Immature natural killer cell (primary cell): ENCODE results near the gene IPO13. TPM values are rescaled to one million over a fixed set of nuclear protein-coding genes. Genes with fewer than 3 reads are reported as not detected.
A peak's percentile ranks its signal among the peaks of the same experiment; 100 is the strongest.

Source experiments
- DNase-seq, 3 donors: peaks; one replicate each; pipeline ENCODE4 v3.0.0; 2022; ENCODE audit warnings: mixed read lengths in 1 of 3
- H3K27ac Mint-ChIP-seq, 6 donors: one replicate each; pipeline ENCODE4 v1.8.0; 2020; ENCODE audit warnings: mixed read lengths in 6 of 6, mild to moderate bottlenecking in 5 of 6, inconsistent platforms in 4 of 6, moderate library complexity in 3 of 6
- H3K27me3 Mint-ChIP-seq, 3 donors: one replicate each; pipeline ENCODE4 v1.8.0; 2020 to 2021; ENCODE audit warnings: low read depth in 3 of 3, mild to moderate bottlenecking in 3 of 3, mixed read lengths in 3 of 3, moderate library complexity in 3 of 3, inconsistent platforms in 1 of 3
- H3K36me3 Mint-ChIP-seq, 3 donors: one replicate each; pipeline ENCODE4 v1.8.0; 2020; ENCODE audit warnings: mixed read lengths in 3 of 3, inconsistent platforms in 2 of 3, mild to moderate bottlenecking in 2 of 3
- H3K4me1 Mint-ChIP-seq, 2 donors: one replicate each; pipeline ENCODE4 v1.8.0; 2020; ENCODE audit warnings: inconsistent platforms in 2 of 2, mild to moderate bottlenecking in 2 of 2, mixed read lengths in 2 of 2, moderate library complexity in 1 of 2
- H3K4me3 Mint-ChIP-seq, 5 donors: one replicate each; pipeline ENCODE4 v1.8.0; 2020; ENCODE audit warnings: mild to moderate bottlenecking in 5 of 5, mixed read lengths in 5 of 5, inconsistent platforms in 3 of 5, moderate library complexity in 3 of 5
- H3K9me3 Mint-ChIP-seq, 6 donors: one replicate each; pipeline ENCODE4 v1.8.0; 2020; ENCODE audit warnings: mild to moderate bottlenecking in 6 of 6, mixed read lengths in 6 of 6, inconsistent platforms in 4 of 6, moderate library complexity in 3 of 6
- polyA plus RNA-seq, 3 donors: library from polyadenylated mRNA; unstranded; fragments of 300-500 nt; fragmentation: Illumina TruSeq; gene quantifications; one replicate each; pipeline ENCODE4 v1.2.3, GENCODE V29; 2021

Gene IPO13
- polyA plus RNA-seq, 3 donors from 2014 or later = 9.8 to 18.6 (median 10.3) TPM

- H3K4me3 Mint-ChIP-seq = peak overlapping the region; percentile 91 to 94 (median 91)
- H3K27me3 Mint-ChIP-seq = peaks cover 0 to 1% (median 0%) of the 10 kb centered on the region in 3 donors
- no peaks in the 10 kb centered on the region for H3K9me3 Mint-ChIP-seq
- peak overlapping the region; percentile 29 to 93 (median 88) for H3K27ac Mint-ChIP-seq
- no peak for DNase-seq
- H3K4me1 Mint-ChIP-seq = peaks cover 34 to 36% of the 10 kb centered on the region in 2 donors
- peaks cover 0 to 7% (median 5%) of the 10 kb centered on the region in 3 donors for H3K36me3 Mint-ChIP-seq
Measured at GRCh38 chr1:43947874-43948437, 1.2 kb downstream of the IPO13 start.

DNA sequence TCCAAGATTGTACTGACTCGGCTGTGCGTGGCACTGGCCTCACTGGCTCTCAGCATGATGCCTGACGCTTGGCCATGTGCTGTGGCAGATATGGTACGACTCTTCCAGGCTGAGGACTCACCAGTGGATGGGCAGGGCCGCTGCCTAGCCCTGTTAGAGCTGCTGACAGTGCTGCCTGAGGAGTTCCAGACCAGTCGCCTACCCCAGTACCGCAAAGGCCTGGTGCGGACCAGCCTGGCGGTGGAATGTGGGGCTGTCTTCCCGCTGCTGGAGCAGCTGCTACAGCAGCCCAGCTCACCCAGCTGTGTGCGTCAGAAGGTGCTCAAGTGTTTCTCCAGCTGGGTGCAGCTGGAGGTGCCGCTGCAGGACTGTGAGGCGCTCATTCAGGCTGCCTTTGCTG, 2.9 kb downstream of the IPO13 start:
- H3K27me3 Mint-ChIP-seq = no peaks in the 10 kb centered on the region
- peak overlapping the region in 3 of 5 donors; percentile 7 to 57 (median 33) for H3K4me3 Mint-ChIP-seq
- DNase-seq = no peak
- no peak overlapping the region for H3K27ac Mint-ChIP-seq
- H3K9me3 Mint-ChIP-seq = no peaks in the 10 kb centered on the region
- peaks cover 0 to 7% (median 5%) of the 10 kb centered on the region in 3 donors for H3K36me3 Mint-ChIP-seq
- peaks cover 33 to 36% of the 10 kb centered on the region in 2 donors for H3K4me1 Mint-ChIP-seq

GRCh38 chr1:43951021-43951985, 4.6 kb downstream of the IPO13 start:
- H3K4me3 Mint-ChIP-seq = no peak overlapping the region
- DNase-seq = no peak

DNA sequence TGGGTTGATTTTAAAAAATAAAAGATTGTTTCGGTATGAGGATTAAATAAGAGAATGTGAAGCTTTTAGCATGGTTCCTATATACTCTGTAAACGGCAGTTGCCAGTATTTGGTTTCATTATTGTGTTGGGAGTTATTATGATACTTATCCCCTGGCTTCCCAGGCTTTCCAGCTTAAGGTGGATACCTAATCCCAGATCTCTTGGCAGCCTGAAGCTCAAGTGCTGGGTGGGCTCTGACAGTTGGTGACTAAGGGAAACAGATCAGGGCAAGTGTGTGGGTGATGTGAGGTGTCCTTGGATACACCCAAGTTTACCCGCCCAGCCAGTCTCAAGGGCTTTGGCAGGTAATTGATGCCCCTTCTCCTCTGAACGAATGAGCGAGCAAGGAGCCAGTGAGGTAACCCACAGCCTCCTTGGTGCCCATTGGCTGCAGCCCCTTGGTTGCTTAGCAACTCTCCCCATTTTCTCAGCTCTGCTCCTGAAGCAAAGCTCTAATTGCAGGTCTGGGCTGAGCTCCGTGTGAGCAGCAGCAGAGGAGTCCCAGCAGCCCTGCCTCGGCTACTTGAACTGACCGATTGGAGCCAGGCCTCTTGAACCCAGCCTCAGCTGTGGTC, 6.1 kb downstream of the IPO13 start:
- Mint-ChIP-seq H3K27me3 (no peaks in the 10 kb centered on the region), H3K4me1 (peaks cover 11 to 14% of the 10 kb centered on the region in 2 donors), H3K36me3 (peaks cover 6 to 12% (median 7%) of the 10 kb centered on the region in 3 donors), H3K9me3 (no peaks in the 10 kb centered on the region), H3K27ac (no peak overlapping the region), H3K4me3 (no peak overlapping the region)
- DNase-seq = no peak

More at GRCh38 chr1:43951021-43951985, 4.6 kb downstream of the IPO13 start:
- H3K4me1 Mint-ChIP-seq = peaks cover 17 to 22% of the 10 kb centered on the region in 2 donors
- H3K9me3 Mint-ChIP-seq = no peaks in the 10 kb centered on the region
- no peaks in the 10 kb centered on the region for H3K27me3 Mint-ChIP-seq
- no peak overlapping the region for H3K27ac Mint-ChIP-seq
- H3K36me3 Mint-ChIP-seq = peaks cover 0 to 7% (median 5%) of the 10 kb centered on the region in 3 donors

- Mint-ChIP-seq H3K4me3 (no peak overlapping the region), H3K36me3 (peaks cover 11 to 18% (median 12%) of the 10 kb centered on the region in 3 donors), H3K27ac (no peak overlapping the region), H3K4me1 (peaks cover 6 to 10% of the 10 kb centered on the region in 2 donors), H3K9me3 (no peaks in the 10 kb centered on the region), H3K27me3 (no peaks in the 10 kb centered on the region)
- no peak for DNase-seq
Measured at GRCh38 chr1:43953361-43953760, 6.6 kb downstream of the IPO13 start.

- peaks cover 0 to 4% of the 10 kb centered on the region in 2 donors for H3K4me1 Mint-ChIP-seq
- peaks cover 13 to 23% (median 16%) of the 10 kb centered on the region in 3 donors for H3K36me3 Mint-ChIP-seq
- H3K9me3 Mint-ChIP-seq = no peaks in the 10 kb centered on the region
- no peak for DNase-seq
- H3K27ac Mint-ChIP-seq = no peak overlapping the region
- no peaks in the 10 kb centered on the region for H3K27me3 Mint-ChIP-seq
- H3K4me3 Mint-ChIP-seq = no peak overlapping the region
Measured at GRCh38 chr1:43954036-43954435, 7.3 kb downstream of the IPO13 start.

- Mint-ChIP-seq H3K27ac (no peak overlapping the region), H3K9me3 (no peaks in the 10 kb centered on the region)
Measured at GRCh38 chr1:43956234-43956633, 9.5 kb downstream of the IPO13 start.

GRCh38 chr1:43957407-43958040, 10.8 kb downstream of the IPO13 start:
- DNase-seq = no peak
- H3K4me3 Mint-ChIP-seq = no peak overlapping the region
- no peak overlapping the region for H3K27ac Mint-ChIP-seq
- H3K27me3 Mint-ChIP-seq = no peaks in the 10 kb centered on the region
- H3K4me1 Mint-ChIP-seq = no peaks in the 10 kb centered on the region
- H3K36me3 Mint-ChIP-seq = peaks cover 15 to 30% (median 28%) of the 10 kb centered on the region in 3 donors
- H3K9me3 Mint-ChIP-seq = no peaks in the 10 kb centered on the region

More at GRCh38 chr1:43956234-43956633, 9.5 kb downstream of the IPO13 start:
- no peaks in the 10 kb centered on the region for H3K4me1 Mint-ChIP-seq
- no peaks in the 10 kb centered on the region for H3K27me3 Mint-ChIP-seq
- H3K4me3 Mint-ChIP-seq = no peak overlapping the region
- peaks cover 9 to 24% (median 22%) of the 10 kb centered on the region in 3 donors for H3K36me3 Mint-ChIP-seq
- DNase-seq = no peak

DNA sequence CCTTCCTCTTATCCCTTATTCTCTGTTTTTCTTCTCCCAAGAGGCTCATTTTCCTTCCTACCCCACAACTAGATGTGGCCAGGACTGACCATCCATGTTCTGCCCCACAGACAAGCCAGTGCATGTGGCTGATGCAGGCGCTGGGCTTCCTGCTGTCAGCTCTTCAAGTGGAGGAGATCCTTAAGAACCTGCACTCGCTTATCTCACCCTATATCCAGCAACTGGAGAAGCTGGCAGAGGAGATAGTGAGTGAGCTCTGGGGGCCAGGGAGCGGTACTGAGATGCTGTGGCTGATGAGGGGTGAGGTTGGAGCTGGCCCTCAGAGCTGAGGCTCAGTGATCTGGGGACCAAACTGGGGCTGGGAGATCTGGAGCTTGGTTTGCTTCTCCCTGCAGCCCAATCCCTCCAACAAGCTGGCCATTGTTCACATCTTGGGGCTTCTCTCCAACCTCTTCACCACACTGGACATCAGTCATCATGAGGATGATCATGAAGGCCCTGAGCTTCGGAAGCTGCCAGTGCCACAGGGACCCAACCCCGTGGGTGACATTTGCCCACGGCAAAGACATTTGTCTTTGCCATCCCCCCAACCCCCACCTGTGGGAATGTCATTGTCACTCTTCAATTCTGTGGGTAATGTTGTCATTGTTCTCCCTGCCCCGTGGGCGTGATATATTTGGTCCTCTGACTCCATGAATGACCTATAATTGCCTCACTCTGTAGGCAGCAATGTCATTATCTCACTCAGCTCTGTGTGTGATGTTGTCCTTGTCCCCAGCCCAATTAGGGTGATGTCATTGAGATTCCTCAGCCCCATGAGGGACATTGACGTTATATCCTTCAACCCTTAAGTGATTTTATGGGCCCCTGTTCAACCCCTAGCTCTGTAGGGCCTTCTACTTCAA, 11.9 kb downstream of the IPO13 start:
- Mint-ChIP-seq H3K36me3 (peaks cover 19 to 31% (median 29%) of the 10 kb centered on the region in 3 donors), H3K27me3 (no peaks in the 10 kb centered on the region), H3K27ac (peak overlapping the region in 1 of 6 donors; percentile 24)

GRCh38 chr1:43960798-43961197, 14.0 kb downstream of the IPO13 start:
- Mint-ChIP-seq H3K27ac (no peak overlapping the region), H3K36me3 (peaks cover 19 to 31% (median 29%) of the 10 kb centered on the region in 3 donors)

More for the DNA sequence above, 11.9 kb downstream of the IPO13 start:
- Mint-ChIP-seq H3K4me3 (no peak overlapping the region), H3K4me1 (no peaks in the 10 kb centered on the region), H3K9me3 (no peaks in the 10 kb centered on the region)
- no peak for DNase-seq

DNA sequence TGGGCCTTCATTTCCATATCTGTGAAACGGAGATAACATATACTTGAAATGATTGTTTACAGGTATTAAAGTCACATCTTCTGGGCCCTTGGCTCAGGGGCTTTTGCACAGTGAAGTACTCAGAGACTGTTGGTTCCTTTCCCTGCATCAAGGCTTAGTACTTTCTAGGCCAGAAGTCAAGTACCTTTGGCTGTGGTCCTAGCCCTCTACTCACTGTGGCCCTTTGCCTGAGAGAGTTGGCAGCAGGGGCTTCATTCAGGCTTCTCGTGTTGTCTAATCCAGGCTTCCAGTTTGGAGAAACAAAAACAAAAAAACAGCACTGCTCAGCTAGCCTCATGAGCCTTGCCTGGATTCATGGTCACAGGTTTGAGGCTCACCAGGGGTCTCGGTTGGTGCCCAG, 14.9 kb downstream of the IPO13 start:
- no peaks in the 10 kb centered on the region for H3K9me3 Mint-ChIP-seq
- H3K4me1 Mint-ChIP-seq = no peaks in the 10 kb centered on the region
- no peak for DNase-seq
- no peaks in the 10 kb centered on the region for H3K27me3 Mint-ChIP-seq
- H3K27ac Mint-ChIP-seq = no peak overlapping the region
- H3K4me3 Mint-ChIP-seq = no peak overlapping the region
- H3K36me3 Mint-ChIP-seq = peaks cover 19 to 31% (median 29%) of the 10 kb centered on the region in 3 donors

More at GRCh38 chr1:43960798-43961197, 14.0 kb downstream of the IPO13 start:
- H3K9me3 Mint-ChIP-seq = no peaks in the 10 kb centered on the region
- no peaks in the 10 kb centered on the region for H3K27me3 Mint-ChIP-seq
- H3K4me3 Mint-ChIP-seq = no peak overlapping the region
- no peak for DNase-seq
- H3K4me1 Mint-ChIP-seq = no peaks in the 10 kb centered on the region

GRCh38 chr1:43962324-43962723, 15.6 kb downstream of the IPO13 start:
- Mint-ChIP-seq H3K4me1 (no peaks in the 10 kb centered on the region), H3K36me3 (peaks cover 19 to 28% (median 24%) of the 10 kb centered on the region in 3 donors), H3K27me3 (no peaks in the 10 kb centered on the region), H3K9me3 (no peaks in the 10 kb centered on the region), H3K4me3 (no peak overlapping the region), H3K27ac (no peak overlapping the region)
- no peak for DNase-seq
